Astrocyte of the cerebellum (primary cell): ENCODE measurements around the gene CREB3L1.

Experiments
- DNase-seq: peaks from one replicate; pipeline ENCODE4 v3.0.0-alpha.2; 2011; ENCODE audit warnings: low read depth
- H3K4me3 ChIP-seq: 2 replicates; pipeline ENCODE4 v1.5.1; 2011; ENCODE audit warnings: mild to moderate bottlenecking, low read depth, low read length, moderate library complexity
- CTCF ChIP-seq: IDR thresholded peaks from 2 replicates; pipeline ENCODE4 v1.5.1; 2012; ENCODE audit warnings: low read length, low read depth, moderate library complexity, mild to moderate bottlenecking; ENCODE audit errors: missing control alignments
- in situ Hi-C: cut with HindIII; loops from 2 replicates; pipeline ENCODE4 v1.10.0; 2017; ENCODE audit warnings: low sequenced_read_pairs

CREB3L1 gene

GRCh38 chr11:46361283-46362155 lies 84.1 kb downstream of the CREB3L1 start:
- in situ Hi-C loops = no loop called here
- no peak overlapping the region for H3K4me3 ChIP-seq
- no peak for TF ChIP-seq CTCF
- DNase-seq = no peak

GRCh38 chr11:46362156-46363030 lies 84.9 kb downstream of the CREB3L1 start:
- in situ Hi-C loops = no loop called here
- DNase-seq = no peak
- H3K4me3 ChIP-seq = no peak overlapping the region
- no peak for TF ChIP-seq CTCF

- no peak overlapping the region for H3K4me3 ChIP-seq
- in situ Hi-C loops = no loop called here
- DNase-seq = no peak
- TF ChIP-seq CTCF = no peak
These were observed 85.6 kb downstream of the CREB3L1 start for GRCh38 chr11:46363031-46363407.

GRCh38 chr11:46363455-46364005 lies 86.1 kb downstream of the CREB3L1 start:
- in situ Hi-C loops = no loop called here
- TF ChIP-seq CTCF = no peak
- H3K4me3 ChIP-seq = no peak overlapping the region
- no peak for DNase-seq

- in situ Hi-C loops = no loop called here
- TF ChIP-seq CTCF = no peak
- no peak overlapping the region for H3K4me3 ChIP-seq
- no peak for DNase-seq
These were observed 86.6 kb downstream of the CREB3L1 start for GRCh38 chr11:46364056-46364455.

- no peak for TF ChIP-seq CTCF
These were observed 87.3 kb downstream of the CREB3L1 start for GRCh38 chr11:46364791-46365190.

More at GRCh38 chr11:46364791-46365190, 87.3 kb downstream of the CREB3L1 start:
- DNase-seq = no peak
- in situ Hi-C loops = no loop called here
- no peak overlapping the region for H3K4me3 ChIP-seq
